ENCODE data around the gene GBF1.

GBF1 gene

GRCh38 chr10:102342458-102342857, 97.1 kb downstream of the GBF1 start:
- no peak for DNase-seq
- Mint-ChIP-seq H3K4me1 (ENCODE audit: low read depth) (peaks cover 40% of the 10 kb centered on the region), H3K27ac (peak overlapping the region; percentile 84), H3K9me3 (no peaks in the 10 kb centered on the region), H3K36me3 (ENCODE audit: low read depth) (peaks cover 45% of the 10 kb centered on the region), H3K4me3 (no peak overlapping the region), H3K27me3 (no peaks in the 10 kb centered on the region)

DNA sequence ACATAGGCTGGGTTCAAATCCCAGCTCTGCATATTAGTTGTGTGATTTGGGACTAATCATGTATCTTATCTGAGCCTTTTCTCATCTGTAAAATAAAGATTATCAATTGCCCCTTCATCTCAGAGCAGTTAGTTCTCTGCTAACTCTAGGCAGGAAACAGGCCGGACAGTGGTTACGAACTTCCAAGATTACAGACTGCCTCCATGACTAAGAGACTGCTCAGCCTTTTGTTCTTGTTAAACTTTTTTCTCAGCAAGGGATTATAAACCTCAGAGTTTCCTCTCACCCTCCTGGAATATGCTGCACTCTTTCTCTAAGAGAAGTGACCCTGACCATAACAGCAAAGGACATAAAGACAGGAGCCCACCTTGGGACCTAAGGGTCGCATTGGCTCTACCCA, 97.6 kb downstream of the GBF1 start:
- peaks cover 35% of the 10 kb centered on the region for H3K4me1 Mint-ChIP-seq (ENCODE audit: low read depth)
- H3K27me3 Mint-ChIP-seq = no peaks in the 10 kb centered on the region
- H3K27ac Mint-ChIP-seq = peak overlapping the region; percentile 79
- DNase-seq = no peak
- H3K36me3 Mint-ChIP-seq (ENCODE audit: low read depth) = peaks cover 46% of the 10 kb centered on the region
- no peaks in the 10 kb centered on the region for H3K9me3 Mint-ChIP-seq
- H3K4me3 Mint-ChIP-seq = no peak overlapping the region

GRCh38 chr10:102344067-102344466, 98.7 kb downstream of the GBF1 start:
- H3K27ac Mint-ChIP-seq = peak overlapping the region; percentile 63
- no peaks in the 10 kb centered on the region for H3K27me3 Mint-ChIP-seq
- peaks cover 30% of the 10 kb centered on the region for H3K4me1 Mint-ChIP-seq (ENCODE audit: low read depth)
- no peak overlapping the region for H3K4me3 Mint-ChIP-seq
- peaks cover 52% of the 10 kb centered on the region for H3K36me3 Mint-ChIP-seq (ENCODE audit: low read depth)
- no peaks in the 10 kb centered on the region for H3K9me3 Mint-ChIP-seq
- DNase-seq = no peak

DNA sequence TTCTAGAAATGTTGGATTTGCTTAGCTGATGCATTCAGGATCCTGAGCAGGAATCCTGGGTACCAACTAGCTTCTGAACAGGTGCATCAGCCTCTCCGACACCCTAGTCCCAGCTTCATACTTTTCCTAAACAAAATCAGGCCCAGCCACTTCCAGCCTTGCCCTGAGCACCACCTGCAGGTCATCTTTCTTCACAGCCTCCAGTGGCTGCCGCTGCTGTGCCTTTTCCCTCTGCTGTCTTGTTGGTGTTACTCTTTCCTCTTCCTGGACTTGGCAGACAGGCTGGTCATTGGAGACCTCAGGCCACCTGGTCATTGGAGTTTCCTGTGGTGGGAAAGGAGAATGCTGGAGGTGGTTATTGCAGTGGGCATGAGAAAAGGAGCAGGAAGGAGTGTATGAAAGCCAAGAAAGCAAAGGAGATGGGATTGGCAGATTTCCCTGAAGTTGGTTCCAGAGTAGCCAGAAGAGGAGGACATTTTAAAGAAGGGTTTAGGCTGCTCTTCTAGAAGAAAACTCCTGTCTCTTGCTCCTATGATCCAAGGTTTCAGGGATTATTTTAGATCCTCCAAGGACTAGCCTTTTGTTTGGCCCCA, 102.0 kb downstream of the GBF1 start:
- Mint-ChIP-seq H3K27me3 (no peaks in the 10 kb centered on the region), H3K4me3 (no peak overlapping the region), H3K27ac (peak overlapping the region; percentile 76), H3K9me3 (no peaks in the 10 kb centered on the region), H3K4me1 (ENCODE audit: low read depth) (peaks cover 13% of the 10 kb centered on the region), H3K36me3 (ENCODE audit: low read depth) (peaks cover 74% of the 10 kb centered on the region)
- DNase-seq = no peak

GRCh38 chr10:102352066-102352715, 106.9 kb downstream of the GBF1 start:
- no peaks in the 10 kb centered on the region for H3K9me3 Mint-ChIP-seq
- peak; percentile 79 for DNase-seq
- no peak overlapping the region for H3K4me3 Mint-ChIP-seq
- no peak overlapping the region for H3K27ac Mint-ChIP-seq
- peaks cover 2% of the 10 kb centered on the region for H3K4me1 Mint-ChIP-seq (ENCODE audit: low read depth)
- peaks cover 87% of the 10 kb centered on the region for H3K36me3 Mint-ChIP-seq (ENCODE audit: low read depth)
- H3K27me3 Mint-ChIP-seq = no peaks in the 10 kb centered on the region

GRCh38 chr10:102354451-102354850, 109.1 kb downstream of the GBF1 start:
- no peaks in the 10 kb centered on the region for H3K9me3 Mint-ChIP-seq
- peaks cover 16% of the 10 kb centered on the region for H3K4me1 Mint-ChIP-seq (ENCODE audit: low read depth)
- no peak overlapping the region for H3K27ac Mint-ChIP-seq
- H3K27me3 Mint-ChIP-seq = no peaks in the 10 kb centered on the region
- H3K4me3 Mint-ChIP-seq = no peak overlapping the region
- no peak for DNase-seq
- H3K36me3 Mint-ChIP-seq (ENCODE audit: low read depth) = peaks cover 91% of the 10 kb centered on the region

DNA sequence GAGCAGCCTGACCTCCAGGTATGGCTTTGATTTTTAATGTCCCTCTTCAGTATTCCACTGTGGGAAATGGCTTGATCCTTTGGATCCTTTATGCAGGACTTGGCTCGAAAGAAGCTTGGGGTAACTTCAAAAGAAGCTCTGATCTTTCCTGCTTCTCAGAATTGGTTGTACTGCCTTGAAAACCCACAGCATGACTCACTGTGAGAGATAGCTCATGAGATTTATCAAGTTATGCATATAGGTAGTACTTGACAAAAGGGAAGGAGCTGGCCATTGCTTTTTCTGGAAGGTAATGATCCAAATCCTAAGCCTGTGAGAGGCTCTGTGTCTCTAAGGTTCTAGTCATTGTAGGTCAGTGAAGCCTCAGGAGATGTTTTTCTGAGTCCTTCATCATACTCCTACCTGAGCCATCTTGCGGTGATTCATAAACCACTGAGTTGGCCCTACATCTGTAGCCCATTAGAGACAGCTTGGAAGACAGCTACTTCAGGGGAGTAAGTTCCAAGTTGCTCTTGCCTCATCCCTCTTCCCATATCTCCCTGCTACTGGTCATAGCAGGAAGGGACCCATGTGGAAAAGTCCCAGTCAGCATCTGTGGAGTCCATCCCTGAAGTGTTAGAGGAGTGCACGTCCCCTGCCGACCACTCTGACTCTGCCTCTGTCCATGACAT, 113.5 kb downstream of the GBF1 start:
- Mint-ChIP-seq H3K9me3 (no peaks in the 10 kb centered on the region), H3K36me3 (ENCODE audit: low read depth) (peaks cover 95% of the 10 kb centered on the region), H3K27me3 (no peaks in the 10 kb centered on the region), H3K4me1 (ENCODE audit: low read depth) (peaks cover 16% of the 10 kb centered on the region), H3K27ac (peak overlapping the region; percentile 86), H3K4me3 (no peak overlapping the region)
- DNase-seq = no peak

GRCh38 chr10:102367441-102367840, 122.1 kb downstream of the GBF1 start:
- Mint-ChIP-seq H3K36me3 (ENCODE audit: low read depth) (peaks cover 93% of the 10 kb centered on the region), H3K4me3 (no peak overlapping the region), H3K27ac (no peak overlapping the region), H3K27me3 (no peaks in the 10 kb centered on the region), H3K9me3 (no peaks in the 10 kb centered on the region), H3K4me1 (ENCODE audit: low read depth) (no peaks in the 10 kb centered on the region)
- no peak for DNase-seq

DNA sequence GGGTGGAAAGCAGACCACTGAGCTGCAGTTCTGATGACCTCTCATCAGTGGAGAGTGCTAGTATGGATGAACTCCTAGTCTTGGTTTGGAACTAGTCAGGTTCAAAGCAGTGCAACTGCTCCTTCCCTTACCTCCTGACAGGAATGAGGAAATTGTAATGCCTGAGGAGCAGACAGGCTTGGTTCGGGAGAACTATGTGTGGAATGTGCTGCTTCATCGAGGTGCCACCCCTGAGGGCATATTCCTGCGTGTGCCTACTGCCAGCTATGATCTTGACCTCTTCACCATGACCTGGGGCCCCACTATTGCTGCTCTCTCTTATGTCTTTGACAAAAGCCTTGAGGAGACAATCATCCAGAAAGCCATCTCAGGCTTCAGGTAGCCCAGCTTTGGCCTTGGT, 122.7 kb downstream of the GBF1 start:
- Mint-ChIP-seq H3K27ac (peak overlapping the region; percentile 20), H3K36me3 (ENCODE audit: low read depth) (peaks cover 93% of the 10 kb centered on the region), H3K27me3 (no peaks in the 10 kb centered on the region), H3K4me3 (no peak overlapping the region), H3K4me1 (ENCODE audit: low read depth) (no peaks in the 10 kb centered on the region), H3K9me3 (no peaks in the 10 kb centered on the region)
- DNase-seq = no peak

GRCh38 chr10:102371295-102371694, 126.0 kb downstream of the GBF1 start:
- Mint-ChIP-seq H3K4me1 (ENCODE audit: low read depth) (no peaks in the 10 kb centered on the region), H3K27me3 (no peaks in the 10 kb centered on the region), H3K4me3 (no peak overlapping the region), H3K27ac (no peak overlapping the region), H3K9me3 (no peaks in the 10 kb centered on the region), H3K36me3 (ENCODE audit: low read depth) (peaks cover 93% of the 10 kb centered on the region)
- no peak for DNase-seq

DNA sequence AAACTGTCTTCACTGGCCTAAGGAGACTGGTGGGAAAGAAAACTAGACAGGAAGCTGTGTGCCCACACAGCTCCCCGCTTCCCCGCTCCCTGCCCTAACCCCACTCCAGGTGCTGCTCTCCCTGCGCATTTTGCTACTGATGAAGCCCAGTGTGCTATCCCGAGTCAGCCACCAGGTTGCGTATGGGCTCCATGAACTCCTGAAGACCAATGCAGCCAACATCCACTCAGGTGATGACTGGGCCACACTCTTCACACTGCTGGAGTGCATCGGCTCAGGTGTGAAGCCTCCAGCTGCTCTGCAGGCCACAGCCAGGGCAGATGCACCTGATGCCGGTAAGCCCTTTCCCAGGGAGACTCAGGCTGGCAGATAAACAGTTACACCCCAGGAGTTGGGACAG, 129.9 kb downstream of the GBF1 start:
- peaks cover 90% of the 10 kb centered on the region for H3K36me3 Mint-ChIP-seq (ENCODE audit: low read depth)
- H3K9me3 Mint-ChIP-seq = no peaks in the 10 kb centered on the region

GRCh38 chr10:102375867-102376266, 130.5 kb downstream of the GBF1 start:
- H3K9me3 Mint-ChIP-seq = no peaks in the 10 kb centered on the region
- no peak overlapping the region for H3K4me3 Mint-ChIP-seq
- no peaks in the 10 kb centered on the region for H3K27me3 Mint-ChIP-seq
- peaks cover 90% of the 10 kb centered on the region for H3K36me3 Mint-ChIP-seq (ENCODE audit: low read depth)
- H3K27ac Mint-ChIP-seq = no peak overlapping the region
- DNase-seq = no peak
- no peaks in the 10 kb centered on the region for H3K4me1 Mint-ChIP-seq (ENCODE audit: low read depth)

More for the DNA sequence above, 129.9 kb downstream of the GBF1 start:
- Mint-ChIP-seq H3K27ac (no peak overlapping the region), H3K4me3 (no peak overlapping the region), H3K27me3 (no peaks in the 10 kb centered on the region), H3K4me1 (ENCODE audit: low read depth) (no peaks in the 10 kb centered on the region)
- DNase-seq = no peak

DNA sequence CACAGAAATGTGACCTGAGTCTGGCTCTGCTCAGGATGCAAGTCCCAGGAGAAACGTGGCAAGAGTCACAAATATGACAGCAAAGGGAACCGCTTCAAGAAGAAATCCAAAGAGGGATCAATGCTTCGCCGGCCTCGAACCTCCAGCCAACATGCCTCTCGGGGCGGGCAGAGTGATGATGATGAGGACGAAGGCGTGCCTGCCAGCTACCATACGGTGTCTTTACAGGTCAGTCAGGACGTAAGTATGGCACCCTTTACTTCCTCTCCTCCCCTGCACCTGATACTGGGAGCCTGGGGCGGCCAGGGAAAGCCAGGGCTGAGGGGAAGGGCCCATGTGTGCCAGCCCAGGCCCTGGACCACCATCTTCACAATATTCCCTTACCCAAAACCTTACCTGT, 131.6 kb downstream of the GBF1 start:
- Mint-ChIP-seq H3K4me1 (ENCODE audit: low read depth) (no peaks in the 10 kb centered on the region), H3K27ac (no peak overlapping the region), H3K27me3 (no peaks in the 10 kb centered on the region), H3K36me3 (ENCODE audit: low read depth) (peaks cover 90% of the 10 kb centered on the region), H3K4me3 (no peak overlapping the region), H3K9me3 (no peaks in the 10 kb centered on the region)
- no peak for DNase-seq

- H3K27me3 Mint-ChIP-seq = no peaks in the 10 kb centered on the region
- H3K4me3 Mint-ChIP-seq = no peak overlapping the region
- DNase-seq = no peak
- H3K4me1 Mint-ChIP-seq (ENCODE audit: low read depth) = peaks cover 2% of the 10 kb centered on the region
- H3K9me3 Mint-ChIP-seq = no peaks in the 10 kb centered on the region
- no peak overlapping the region for H3K27ac Mint-ChIP-seq
- peaks cover 83% of the 10 kb centered on the region for H3K36me3 Mint-ChIP-seq (ENCODE audit: low read depth)
These were observed 134.1 kb downstream of the GBF1 start for GRCh38 chr10:102379383-102379782.

GRCh38 chr10:102381983-102382382, 136.7 kb downstream of the GBF1 start:
- DNase-seq = no peak
- peaks cover 6% of the 10 kb centered on the region for H3K4me1 Mint-ChIP-seq (ENCODE audit: low read depth)
- H3K27ac Mint-ChIP-seq = no peak overlapping the region
- H3K4me3 Mint-ChIP-seq = no peak overlapping the region
- no peaks in the 10 kb centered on the region for H3K27me3 Mint-ChIP-seq
- peaks cover 62% of the 10 kb centered on the region for H3K36me3 Mint-ChIP-seq (ENCODE audit: low read depth)
- H3K9me3 Mint-ChIP-seq = no peaks in the 10 kb centered on the region
